PFSK-1 (cell line): ENCODE results near the gene SERPINB8.

Experiments used
- FOXP2 ChIP-seq: optimal IDR thresholded peaks from 2 replicates; pipeline ENCODE3; 2011; ENCODE audit warnings: borderline replicate concordance, control low read depth, inconsistent platforms; ENCODE audit not compliant: insufficient read depth; ENCODE audit errors: extremely low read length, extremely low read depth
- POLR2AphosphoS5 ChIP-seq: IDR thresholded peaks from 2 replicates; pipeline ENCODE4 v1.6.1; 2012; ENCODE audit warnings: low read depth, mild to moderate bottlenecking, control low read depth, low read length, moderate library complexity
- REST ChIP-seq, 2 experiments: IDR thresholded peaks; 2 replicates each; pipeline versions ENCODE4 v1.6.1 to v1.8.0; 2011 to 2012; ENCODE audit warnings: low read depth in 2 of 2, low read length in 2 of 2, control low read depth in 1 of 2, inconsistent platforms in 1 of 2, mild to moderate bottlenecking in 1 of 2, moderate library complexity in 1 of 2; ENCODE audit not compliant: insufficient read depth in 1 of 2
- SIN3A ChIP-seq: IDR thresholded peaks from 2 replicates; pipeline ENCODE4 v1.6.1; 2012; ENCODE audit warnings: mild to moderate bottlenecking, low read length, moderate library complexity, borderline replicate concordance; ENCODE audit not compliant: insufficient read depth
- TAF1 ChIP-seq: IDR thresholded peaks from 2 replicates; pipeline ENCODE4 v1.6.1; 2012; ENCODE audit warnings: low read length, control low read depth, borderline replicate concordance; ENCODE audit not compliant: insufficient read depth

SERPINB8 gene

GRCh38 chr18:63986885-63987284 lies 17.0 kb downstream of the SERPINB8 start:
- TF ChIP-seq TAF1, result no peak
- no peak for TF ChIP-seq FOXP2
- TF ChIP-seq SIN3A, result no peak
- peak in 1 of 2 experiments; percentile 10; a peak in 1 of 4 replicates for TF ChIP-seq REST (IDR thresholded peaks at IDR 0.05; ENCODE audit: insufficient read depth in 1 of 2, low read depth in 2 of 2, low read length in 2 of 2)
- TF ChIP-seq POLR2AphosphoS5, result no peak

- TF ChIP-seq SIN3A (no peak), POLR2AphosphoS5 (no peak), TAF1 (no peak), FOXP2 (no peak), REST (IDR thresholded peaks at IDR 0.05; ENCODE audit: insufficient read depth in 1 of 2, low read depth in 2 of 2, low read length in 2 of 2) (no peak)
These were observed 17.9 kb downstream of the SERPINB8 start for GRCh38 chr18:63987743-63988142.

- TF ChIP-seq FOXP2, result no peak
- no peak for TF ChIP-seq POLR2AphosphoS5
- TF ChIP-seq SIN3A, result no peak
- TF ChIP-seq TAF1, result no peak
- no peak for TF ChIP-seq REST (IDR thresholded peaks at IDR 0.05; ENCODE audit: insufficient read depth in 1 of 2, low read depth in 2 of 2, low read length in 2 of 2)
These were observed 22.9 kb downstream of the SERPINB8 start for GRCh38 chr18:63992751-63993150.

- TF ChIP-seq TAF1 (no peak), FOXP2 (no peak), SIN3A (no peak), POLR2AphosphoS5 (no peak), REST (IDR thresholded peaks at IDR 0.05; ENCODE audit: insufficient read depth in 1 of 2, low read depth in 2 of 2, low read length in 2 of 2) (no peak)
These were observed 25.0 kb downstream of the SERPINB8 start for GRCh38 chr18:63994783-63995399.
